GM12864 (cell line): ENCODE data around the gene EPS8L2.

Experiments
- DNase-seq: peaks from one replicate; pipeline ENCODE4 v3.0.0-alpha.2; 2011; ENCODE audit warnings: low read depth
- H3K4me3 ChIP-seq: 2 replicates; pipeline ENCODE4 v1.5.1; 2011; ENCODE audit warnings: mild to moderate bottlenecking, low read depth, low read length, control low read depth
- TF ChIP-seq, protein P1 (sequence below): IDR thresholded peaks from 2 replicates; pipeline ENCODE4 v1.5.1; 2011; ENCODE audit warnings: low read depth, mild to moderate bottlenecking, moderate library complexity, low read length, control low read depth, inconsistent platforms; ENCODE audit errors: missing control alignments

EPS8L2 gene

DNA sequence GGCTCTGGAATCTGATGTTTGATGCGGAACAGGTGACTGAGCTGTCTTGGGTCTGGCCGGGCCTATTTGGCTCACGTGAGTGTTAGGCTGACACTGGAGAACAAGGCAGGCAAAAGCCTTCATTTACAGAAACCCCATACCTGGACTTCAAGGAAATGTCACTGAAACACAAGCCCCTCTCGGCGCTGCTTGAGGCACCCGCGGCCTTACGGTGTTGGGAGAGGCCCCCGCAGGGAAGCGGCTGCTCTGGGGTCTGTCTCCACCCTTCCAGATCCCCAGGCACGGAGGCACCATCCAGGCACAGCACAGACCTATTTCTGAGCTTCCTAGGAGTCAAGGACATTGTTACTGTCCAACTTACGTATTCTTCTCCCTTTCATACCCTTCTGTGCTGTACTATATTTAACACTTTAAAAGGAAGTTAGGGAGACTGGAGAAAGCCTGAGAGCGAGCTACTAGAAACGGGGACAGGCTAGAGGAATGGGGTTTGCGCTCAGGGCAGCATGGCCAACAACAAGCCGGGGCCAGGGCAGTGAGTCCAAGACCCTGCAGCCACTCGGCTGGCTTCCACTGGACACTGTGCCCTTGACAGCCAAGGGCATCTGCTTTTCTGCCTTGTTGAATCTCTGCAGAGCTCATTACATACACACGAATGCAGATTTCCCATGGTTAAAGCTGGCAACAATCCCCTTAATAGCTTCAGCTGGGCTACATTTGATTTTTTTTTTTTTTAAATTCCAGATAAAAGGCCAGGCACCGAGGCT lies 45.2 kb upstream of the EPS8L2 start:
- H3K4me3 ChIP-seq: no peak overlapping the region
- no peak for DNase-seq
- TF ChIP-seq, protein P1, sequence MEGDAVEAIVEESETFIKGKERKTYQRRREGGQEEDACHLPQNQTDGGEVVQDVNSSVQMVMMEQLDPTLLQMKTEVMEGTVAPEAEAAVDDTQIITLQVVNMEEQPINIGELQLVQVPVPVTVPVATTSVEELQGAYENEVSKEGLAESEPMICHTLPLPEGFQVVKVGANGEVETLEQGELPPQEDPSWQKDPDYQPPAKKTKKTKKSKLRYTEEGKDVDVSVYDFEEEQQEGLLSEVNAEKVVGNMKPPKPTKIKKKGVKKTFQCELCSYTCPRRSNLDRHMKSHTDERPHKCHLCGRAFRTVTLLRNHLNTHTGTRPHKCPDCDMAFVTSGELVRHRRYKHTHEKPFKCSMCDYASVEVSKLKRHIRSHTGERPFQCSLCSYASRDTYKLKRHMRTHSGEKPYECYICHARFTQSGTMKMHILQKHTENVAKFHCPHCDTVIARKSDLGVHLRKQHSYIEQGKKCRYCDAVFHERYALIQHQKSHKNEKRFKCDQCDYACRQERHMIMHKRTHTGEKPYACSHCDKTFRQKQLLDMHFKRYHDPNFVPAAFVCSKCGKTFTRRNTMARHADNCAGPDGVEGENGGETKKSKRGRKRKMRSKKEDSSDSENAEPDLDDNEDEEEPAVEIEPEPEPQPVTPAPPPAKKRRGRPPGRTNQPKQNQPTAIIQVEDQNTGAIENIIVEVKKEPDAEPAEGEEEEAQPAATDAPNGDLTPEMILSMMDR: no peak

DNA sequence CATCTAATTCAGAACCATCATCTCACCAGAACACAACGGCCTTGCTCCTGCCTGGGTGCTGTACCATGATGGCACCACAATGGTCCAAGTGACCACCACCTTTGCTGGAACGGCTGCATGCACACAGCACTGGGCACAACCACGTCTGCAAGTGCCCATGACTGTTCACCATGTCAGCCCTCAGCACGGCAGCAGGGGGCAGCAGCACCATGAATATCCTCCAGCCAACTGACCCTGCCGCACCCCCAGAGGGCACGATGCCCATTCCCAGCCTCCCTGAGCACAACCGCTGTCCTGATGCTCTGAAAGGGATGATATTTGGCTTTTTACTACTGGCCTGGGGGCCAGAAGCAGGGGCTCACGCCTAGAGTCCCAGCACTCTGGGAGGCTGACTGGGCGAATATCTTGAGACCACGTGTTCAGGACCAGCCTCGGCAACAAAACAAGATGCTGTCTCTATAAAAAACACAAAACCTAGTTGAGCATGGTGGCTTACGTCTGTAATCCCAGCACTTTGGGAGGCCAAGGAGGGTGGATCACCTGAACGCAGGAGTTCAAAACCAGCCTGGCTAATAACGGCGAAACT lies 43.2 kb upstream of the EPS8L2 start:
- TF ChIP-seq, protein P1: peak; percentile 81
- H3K4me3 ChIP-seq: no peak overlapping the region
- DNase-seq: no peak

DNA sequence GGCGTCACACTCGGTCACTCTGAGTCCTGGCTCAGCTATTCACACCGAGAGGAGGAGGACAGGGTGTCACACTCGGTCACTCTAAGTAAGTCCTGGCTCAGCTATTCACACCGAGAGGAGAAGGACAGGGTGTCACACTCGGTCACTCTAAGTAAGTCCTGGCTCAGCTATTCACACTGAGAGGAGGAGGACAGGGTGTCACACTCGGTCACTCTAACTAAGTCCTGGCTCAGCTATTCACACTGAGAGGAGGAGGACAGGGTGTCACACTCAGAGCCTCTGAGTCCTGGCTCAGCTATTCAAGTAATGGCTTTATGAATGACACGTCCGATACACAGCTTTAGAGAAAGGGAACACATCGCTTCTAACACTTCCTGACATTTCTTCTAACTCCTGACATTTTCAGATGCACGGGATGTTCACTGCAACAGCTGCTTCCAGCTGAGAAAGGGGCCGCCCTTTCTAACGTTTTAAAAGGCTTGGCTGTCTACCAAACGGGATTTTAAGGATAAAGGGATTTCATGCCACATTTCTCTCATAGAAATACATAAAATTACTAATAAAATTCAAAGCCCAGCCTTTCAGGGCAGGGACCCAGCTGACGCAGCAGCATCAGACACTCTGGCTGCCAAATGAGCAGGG lies 40.8 kb upstream of the EPS8L2 start:
- TF ChIP-seq, protein P1: no peak
- H3K4me3 ChIP-seq: no peak overlapping the region
- no peak for DNase-seq

DNA sequence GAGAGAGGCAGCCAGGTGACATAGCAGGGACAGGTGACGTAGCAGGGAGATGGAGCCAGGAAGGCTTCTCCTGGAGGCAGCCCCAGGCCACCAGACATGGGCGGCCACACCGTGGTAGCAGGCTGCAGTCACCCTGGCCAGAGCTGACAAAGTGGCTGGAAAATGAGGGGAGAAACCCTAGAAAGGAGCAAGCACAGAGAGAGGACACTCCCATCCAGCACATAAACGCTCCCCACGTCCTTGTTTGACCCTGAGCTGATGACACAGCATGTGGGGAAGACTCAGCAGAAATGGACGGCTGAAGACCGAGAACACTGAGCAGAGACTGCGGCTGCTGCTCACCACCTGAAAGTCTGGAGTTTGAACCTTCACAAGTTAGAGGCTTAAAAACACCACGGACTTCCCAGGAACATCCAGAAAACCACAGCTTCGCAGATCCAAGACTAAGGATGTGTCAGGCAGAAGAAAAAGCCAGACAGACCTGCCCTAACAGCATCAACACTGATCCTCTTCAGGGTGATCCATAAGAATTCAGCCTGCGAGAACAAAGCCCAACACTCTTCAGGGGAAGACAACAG lies 40.2 kb upstream of the EPS8L2 start:
- TF ChIP-seq, protein P1: no peak
- H3K4me3 ChIP-seq: no peak overlapping the region
- no peak for DNase-seq

DNA sequence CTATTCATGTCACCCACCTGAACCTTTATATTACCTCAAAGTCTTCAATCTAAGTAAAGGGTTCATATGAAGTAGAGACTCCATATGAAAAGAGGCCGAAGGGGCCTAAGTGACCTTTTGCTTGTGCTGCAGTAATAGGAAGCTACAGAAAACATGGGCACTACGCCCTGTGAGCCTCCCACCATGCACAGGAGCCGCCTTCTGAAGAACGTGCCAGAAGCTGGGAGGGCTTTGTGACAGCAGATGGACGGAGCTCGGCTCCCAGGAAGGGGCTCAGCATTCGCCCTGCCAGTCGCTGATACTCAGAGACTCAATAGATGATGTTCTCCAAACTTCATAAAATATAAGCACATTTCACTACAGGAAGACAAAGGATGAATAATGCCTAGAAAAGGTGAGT lies 32.2 kb upstream of the EPS8L2 start:
- TF ChIP-seq, protein P1: no peak
- no peak overlapping the region for H3K4me3 ChIP-seq
- no peak for DNase-seq

DNA sequence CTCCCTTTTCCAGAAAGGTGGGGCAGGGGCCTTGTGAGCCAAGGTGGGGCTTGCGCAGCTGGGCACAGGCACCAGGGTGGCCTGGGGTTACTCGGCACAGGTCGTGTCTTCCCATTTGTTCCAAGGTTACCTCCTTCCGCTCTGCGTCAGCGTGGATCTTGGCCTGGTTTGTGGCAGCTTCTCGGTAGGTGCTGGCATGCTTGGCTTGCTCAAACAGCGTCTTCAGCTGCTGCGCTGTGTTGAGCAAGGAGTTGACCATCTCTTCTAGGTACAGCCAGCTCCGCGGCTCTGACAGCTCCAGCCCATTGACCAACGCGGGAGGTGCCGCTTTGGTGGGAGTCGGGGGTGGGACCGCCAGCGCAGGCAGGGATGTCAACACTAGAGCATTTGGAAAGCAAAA lies 31.6 kb upstream of the EPS8L2 start:
- H3K4me3 ChIP-seq: no peak overlapping the region
- DNase-seq: no peak
- TF ChIP-seq, protein P1: no peak
